ENCODE measurements around the gene METAP1. TPM values are rescaled to one million over a fixed set of nuclear protein-coding genes. Genes with fewer than 3 reads are reported as not detected.
"Not testable (repeated sequence)": the region's sequence is repeated elsewhere in the genome, so short reads cannot be mapped to it uniquely, and the experiment has no call there.

METAP1 gene
- total RNA-seq, 4 donors from 2014 or later: 37.9 to 87.6 (median 45.9) TPM

DNA sequence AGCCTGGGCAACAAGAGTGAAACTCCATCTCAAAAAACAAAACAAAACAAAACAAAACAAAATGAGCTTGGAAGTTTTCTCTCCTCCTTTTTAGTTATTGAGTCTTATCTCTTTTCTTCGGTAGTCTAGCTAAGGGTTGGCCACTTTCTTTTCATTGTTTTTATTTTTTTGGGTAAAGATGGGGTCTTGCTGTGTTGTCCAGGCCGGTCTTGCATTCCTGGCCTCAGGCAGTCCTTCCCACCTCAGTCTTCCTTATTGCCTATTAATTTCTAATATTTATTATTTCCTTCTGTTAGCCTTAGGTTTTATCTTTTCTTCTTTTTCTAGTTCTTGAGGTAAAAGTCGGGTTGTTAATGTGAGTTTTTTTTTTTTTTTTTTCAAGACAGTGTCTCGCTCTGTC lies 16.4 kb downstream of the METAP1 start:
- Histone ChIP-seq H3K27ac (no peak overlapping the region), H3K4me3 (no peak overlapping the region), H3K27me3 (no peaks in the 10 kb centered on the region), H3K36me3 (no peaks in the 10 kb centered on the region), H3K4me1 (peaks cover 0 to 14% (median 0%) of the 10 kb centered on the region in 3 donors), H3K9me3 (peaks cover 0 to 5% (median 0%) of the 10 kb centered on the region in 3 donors)
- ATAC-seq: no peak
- TF ChIP-seq, protein P1, sequence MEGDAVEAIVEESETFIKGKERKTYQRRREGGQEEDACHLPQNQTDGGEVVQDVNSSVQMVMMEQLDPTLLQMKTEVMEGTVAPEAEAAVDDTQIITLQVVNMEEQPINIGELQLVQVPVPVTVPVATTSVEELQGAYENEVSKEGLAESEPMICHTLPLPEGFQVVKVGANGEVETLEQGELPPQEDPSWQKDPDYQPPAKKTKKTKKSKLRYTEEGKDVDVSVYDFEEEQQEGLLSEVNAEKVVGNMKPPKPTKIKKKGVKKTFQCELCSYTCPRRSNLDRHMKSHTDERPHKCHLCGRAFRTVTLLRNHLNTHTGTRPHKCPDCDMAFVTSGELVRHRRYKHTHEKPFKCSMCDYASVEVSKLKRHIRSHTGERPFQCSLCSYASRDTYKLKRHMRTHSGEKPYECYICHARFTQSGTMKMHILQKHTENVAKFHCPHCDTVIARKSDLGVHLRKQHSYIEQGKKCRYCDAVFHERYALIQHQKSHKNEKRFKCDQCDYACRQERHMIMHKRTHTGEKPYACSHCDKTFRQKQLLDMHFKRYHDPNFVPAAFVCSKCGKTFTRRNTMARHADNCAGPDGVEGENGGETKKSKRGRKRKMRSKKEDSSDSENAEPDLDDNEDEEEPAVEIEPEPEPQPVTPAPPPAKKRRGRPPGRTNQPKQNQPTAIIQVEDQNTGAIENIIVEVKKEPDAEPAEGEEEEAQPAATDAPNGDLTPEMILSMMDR (IDR thresholded peaks at IDR 0.05): no peak
- TF ChIP-seq POLR2AphosphoS5 (IDR thresholded peaks at IDR 0.05) (no peak), POLR2A (IDR thresholded peaks at IDR 0.05) (no peak), EP300 (IDR thresholded peaks at IDR 0.05) (no peak)
- WGBS, 2 donors (ENCODE audit: low coverage in 1 of 2): 73% methylated on average over 3 to 4 of the region's 4 CpGs

DNA sequence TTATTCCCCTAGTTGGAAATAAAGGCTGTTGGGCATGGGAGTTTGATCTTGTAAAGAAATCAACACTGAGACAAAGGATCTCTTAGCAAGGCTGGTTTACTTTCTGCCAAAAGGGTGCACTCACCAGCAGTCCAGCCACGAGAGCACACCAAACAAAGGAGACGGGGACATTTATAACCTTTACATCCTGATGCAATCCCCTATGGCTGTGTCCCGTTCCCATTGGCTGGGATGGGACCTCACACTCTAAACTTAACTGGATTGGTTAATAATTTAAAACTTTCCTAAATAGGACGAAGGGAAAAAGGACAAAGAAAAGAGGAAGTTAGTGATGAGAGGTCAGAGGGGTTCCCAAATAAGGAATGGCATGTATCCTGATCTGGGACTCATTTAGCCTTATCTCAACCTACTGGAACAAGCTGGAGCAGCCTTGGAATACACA lies 17.9 kb downstream of the METAP1 start:
- no peaks in the 10 kb centered on the region for H3K27me3 ChIP-seq
- peaks cover 0 to 14% (median 0%) of the 10 kb centered on the region in 3 donors for H3K4me1 ChIP-seq
- TF ChIP-seq, protein P1 (IDR thresholded peaks at IDR 0.05): no peak
- TF ChIP-seq POLR2AphosphoS5 (IDR thresholded peaks at IDR 0.05) (no peak), POLR2A (IDR thresholded peaks at IDR 0.05) (peak in 1 of 2 donors; percentile 8), EP300 (IDR thresholded peaks at IDR 0.05) (no peak)
- no peak for ATAC-seq
- WGBS, 2 donors (ENCODE audit: low coverage in 1 of 2): 41% methylated on average over 4 of the region's 4 CpGs; no CpG with 5 or more reads in 1 of the 2 donors
- H3K9me3 ChIP-seq: peaks cover 0 to 5% (median 0%) of the 10 kb centered on the region in 3 donors
- no peak overlapping the region for H3K4me3 ChIP-seq
- H3K36me3 ChIP-seq: no peaks in the 10 kb centered on the region
- H3K27ac ChIP-seq: peak overlapping the region in 2 of 4 donors; percentile 25 to 31

DNA sequence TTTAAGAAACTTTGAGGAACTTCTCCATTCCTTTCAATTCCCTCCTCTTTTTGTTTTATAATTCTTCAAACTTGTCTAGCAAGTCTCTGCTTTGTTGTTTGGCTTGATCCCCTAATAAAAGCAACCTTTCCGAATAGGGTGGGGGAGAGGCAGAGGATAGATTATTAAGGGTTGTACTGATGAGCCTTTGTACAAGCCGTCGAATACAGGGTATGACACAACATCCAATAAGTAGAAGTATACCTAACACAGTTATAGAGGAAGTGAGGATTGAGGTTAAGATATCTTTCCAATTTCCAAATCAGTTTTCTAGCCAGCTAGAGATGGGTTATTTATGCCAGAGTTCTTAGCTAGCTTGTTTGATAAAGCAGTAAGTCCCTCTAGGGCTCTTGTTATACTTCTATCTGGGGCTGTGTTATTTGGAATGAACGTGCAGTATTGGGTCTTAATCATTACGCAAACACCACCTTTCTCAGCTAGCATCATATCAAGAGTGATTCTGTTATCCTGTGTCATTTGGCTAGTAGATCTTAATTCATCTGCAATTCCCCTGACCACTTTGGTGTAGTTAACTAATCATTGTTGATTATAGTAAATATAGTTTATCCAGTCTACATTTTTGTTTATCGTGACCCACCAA lies 18.5 kb downstream of the METAP1 start:
- Histone ChIP-seq H3K27ac (peak overlapping the region in 2 of 4 donors; percentile 25 to 31), H3K4me1 (peaks cover 0 to 14% (median 0%) of the 10 kb centered on the region in 3 donors), H3K27me3 (no peaks in the 10 kb centered on the region), H3K36me3 (no peaks in the 10 kb centered on the region), H3K9me3 (peaks cover 0 to 5% (median 0%) of the 10 kb centered on the region in 3 donors), H3K4me3 (no peak overlapping the region)
- ATAC-seq: no peak
- 77 to 82% methylated on average over 6 of the region's 6 CpGs for WGBS, 2 donors (ENCODE audit: low coverage in 1 of 2)
- TF ChIP-seq POLR2A (IDR thresholded peaks at IDR 0.05) (no peak), EP300 (IDR thresholded peaks at IDR 0.05) (no peak), POLR2AphosphoS5 (IDR thresholded peaks at IDR 0.05) (no peak)
- TF ChIP-seq, protein P1 (IDR thresholded peaks at IDR 0.05): no peak

DNA sequence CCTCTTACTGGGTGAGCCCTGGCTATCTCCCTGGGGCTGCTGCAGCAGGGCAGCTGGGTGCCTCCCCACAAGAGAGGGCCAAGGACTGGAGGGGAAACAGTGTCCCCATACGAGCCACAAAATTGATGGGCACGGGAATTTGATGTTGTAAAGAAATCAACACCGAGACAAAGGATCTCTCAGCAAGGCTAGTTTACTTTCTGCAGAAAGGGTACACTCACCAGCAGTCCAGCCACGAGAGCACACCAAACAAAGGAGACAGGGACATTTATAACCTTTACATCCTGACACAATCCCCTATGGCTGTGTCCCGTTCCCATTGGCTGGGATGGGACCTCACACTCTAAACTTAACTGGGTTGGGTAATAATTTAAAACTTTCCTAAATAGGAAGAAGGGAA lies 25.9 kb downstream of the METAP1 start:
- no peak overlapping the region for H3K4me3 ChIP-seq
- peaks cover 0 to 12% of the 10 kb centered on the region in 2 donors for H3K36me3 ChIP-seq
- no peak overlapping the region for H3K27ac ChIP-seq
- no peaks in the 10 kb centered on the region for H3K27me3 ChIP-seq
- WGBS, 2 donors (ENCODE audit: low coverage in 1 of 2): 100% methylated on average over 1 to 2 of the region's 5 CpGs
- no peak for ATAC-seq
- H3K9me3 ChIP-seq: peaks cover 0 to 7% (median 4%) of the 10 kb centered on the region in 3 donors
- peaks cover 0 to 10% (median 0%) of the 10 kb centered on the region in 3 donors for H3K4me1 ChIP-seq
- TF ChIP-seq POLR2AphosphoS5 (IDR thresholded peaks at IDR 0.05): no peak
- TF ChIP-seq, protein P1 (IDR thresholded peaks at IDR 0.05): no peak
- TF ChIP-seq POLR2A (IDR thresholded peaks at IDR 0.05): no peak
- TF ChIP-seq EP300 (IDR thresholded peaks at IDR 0.05): no peak

DNA sequence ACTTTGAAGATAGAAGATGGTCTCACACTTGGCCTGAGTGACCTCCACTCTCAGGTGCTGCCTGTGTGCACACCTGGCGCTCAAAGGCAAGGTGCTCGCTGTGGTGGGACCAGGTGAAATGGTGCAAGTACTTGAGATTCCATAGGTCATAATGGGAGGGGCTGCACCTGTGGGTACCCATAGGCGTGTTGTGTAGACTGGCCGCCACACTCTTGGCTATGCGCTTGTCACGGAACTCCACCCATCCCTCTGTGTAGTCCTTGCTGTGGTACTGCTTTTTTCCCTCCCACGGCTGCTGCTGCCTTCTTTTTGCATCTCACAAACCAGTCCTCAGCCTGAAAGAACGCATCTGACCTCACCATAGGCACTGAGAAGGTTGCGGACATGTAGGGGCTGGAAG lies 27.0 kb downstream of the METAP1 start:
- Histone ChIP-seq H3K27ac (no peak overlapping the region), H3K36me3 (peaks cover 0 to 12% of the 10 kb centered on the region in 2 donors), H3K4me3 (no peak overlapping the region), H3K9me3 (peaks cover 0 to 7% (median 4%) of the 10 kb centered on the region in 3 donors), H3K27me3 (no peaks in the 10 kb centered on the region), H3K4me1 (peaks cover 0 to 13% (median 0%) of the 10 kb centered on the region in 3 donors)
- whole genome bisulfite sequencing, 2 donors (ENCODE audit: low coverage in 1 of 2): 65% methylated on average over 4 of the region's 9 CpGs; no CpG with 5 or more reads in 1 of the 2 donors
- TF ChIP-seq, protein P1 (IDR thresholded peaks at IDR 0.05): no peak
- TF ChIP-seq POLR2A (IDR thresholded peaks at IDR 0.05): no peak
- no peak for TF ChIP-seq EP300 (IDR thresholded peaks at IDR 0.05)
- no peak for TF ChIP-seq POLR2AphosphoS5 (IDR thresholded peaks at IDR 0.05)
- no peak for ATAC-seq

DNA sequence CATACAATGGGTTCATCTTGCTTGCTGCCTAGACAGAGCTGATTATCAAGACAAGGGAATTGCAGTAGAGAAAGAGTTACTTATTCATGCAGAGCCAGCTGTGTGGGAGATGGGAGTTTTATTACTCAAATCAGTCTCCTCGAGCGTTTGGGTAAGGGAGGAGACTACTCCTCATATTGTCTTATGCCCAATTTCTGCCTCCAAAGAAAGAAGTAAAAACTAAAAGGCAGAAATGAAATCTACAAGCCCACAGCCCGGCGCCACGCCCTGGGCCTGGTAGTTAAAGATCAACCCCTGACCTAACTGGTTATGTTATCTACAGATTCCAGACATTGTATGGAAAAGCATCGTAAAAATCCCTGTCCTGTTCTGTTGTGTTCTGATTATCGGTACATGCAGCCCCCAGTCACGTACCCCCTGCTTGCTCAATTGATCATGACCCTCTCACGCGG lies 28.3 kb downstream of the METAP1 start:
- not testable (repeated sequence) for H3K9me3 ChIP-seq, H3K27ac ChIP-seq, ATAC-seq, H3K27me3 ChIP-seq, H3K4me3 ChIP-seq
- Histone ChIP-seq H3K4me1 (peaks cover 3 to 23% (median 3%) of the 10 kb centered on the region in 3 donors), H3K36me3 (peaks cover 0 to 12% of the 10 kb centered on the region in 2 donors)
- 73 to 84% methylated on average over 7 to 10 of the region's 10 CpGs for WGBS, 2 donors (ENCODE audit: low coverage in 1 of 2)

Measured in gastroesophageal sphincter (tissue), 4 donors.